ENCODE measurements around the gene PTPRJ.

Gene PTPRJ

GRCh38 chr11:48058788-48059187 lies 78.4 kb downstream of the PTPRJ start:
- H3K27ac ChIP-seq, result no peak overlapping the region
- H3K36me3 ChIP-seq, result no peaks in the 10 kb centered on the region
- no peak overlapping the region for H3K4me3 ChIP-seq (ENCODE audit: low read depth, low read length)
- TF ChIP-seq, protein P1, sequence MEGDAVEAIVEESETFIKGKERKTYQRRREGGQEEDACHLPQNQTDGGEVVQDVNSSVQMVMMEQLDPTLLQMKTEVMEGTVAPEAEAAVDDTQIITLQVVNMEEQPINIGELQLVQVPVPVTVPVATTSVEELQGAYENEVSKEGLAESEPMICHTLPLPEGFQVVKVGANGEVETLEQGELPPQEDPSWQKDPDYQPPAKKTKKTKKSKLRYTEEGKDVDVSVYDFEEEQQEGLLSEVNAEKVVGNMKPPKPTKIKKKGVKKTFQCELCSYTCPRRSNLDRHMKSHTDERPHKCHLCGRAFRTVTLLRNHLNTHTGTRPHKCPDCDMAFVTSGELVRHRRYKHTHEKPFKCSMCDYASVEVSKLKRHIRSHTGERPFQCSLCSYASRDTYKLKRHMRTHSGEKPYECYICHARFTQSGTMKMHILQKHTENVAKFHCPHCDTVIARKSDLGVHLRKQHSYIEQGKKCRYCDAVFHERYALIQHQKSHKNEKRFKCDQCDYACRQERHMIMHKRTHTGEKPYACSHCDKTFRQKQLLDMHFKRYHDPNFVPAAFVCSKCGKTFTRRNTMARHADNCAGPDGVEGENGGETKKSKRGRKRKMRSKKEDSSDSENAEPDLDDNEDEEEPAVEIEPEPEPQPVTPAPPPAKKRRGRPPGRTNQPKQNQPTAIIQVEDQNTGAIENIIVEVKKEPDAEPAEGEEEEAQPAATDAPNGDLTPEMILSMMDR (IDR thresholded peaks at IDR 0.05; ENCODE audit: low read depth, low read length), result no peak
- H3K9me3 ChIP-seq (ENCODE audit: severe bottlenecking), result no peaks in the 10 kb centered on the region
- DNase-seq, result no peak
- H3K27me3 ChIP-seq (ENCODE audit: insufficient read depth, low read depth, severe bottlenecking), result no peaks in the 10 kb centered on the region

DNA sequence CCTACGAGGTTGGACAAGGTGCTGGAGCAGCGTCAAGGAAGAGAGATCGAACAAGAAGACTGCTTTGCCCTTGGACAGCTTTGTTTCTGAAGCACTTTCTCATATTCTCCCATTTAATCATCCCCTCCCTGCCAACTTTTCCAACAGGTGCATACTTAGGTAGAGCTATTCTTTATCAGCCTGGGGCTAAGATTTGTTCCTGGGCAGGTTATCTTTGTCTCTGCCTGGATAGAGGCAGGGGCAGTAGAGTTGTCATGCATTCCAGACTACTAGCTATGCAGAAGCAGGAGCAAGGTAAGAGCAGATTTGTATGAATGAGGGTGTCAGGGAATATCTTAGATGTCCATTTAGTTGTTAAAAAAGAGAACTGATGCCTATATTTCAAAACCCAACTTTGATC lies 82.3 kb downstream of the PTPRJ start:
- Histone ChIP-seq H3K4me3 (ENCODE audit: low read depth, low read length) (no peak overlapping the region), H3K27ac (no peak overlapping the region), H3K36me3 (no peaks in the 10 kb centered on the region), H3K9me3 (ENCODE audit: severe bottlenecking) (no peaks in the 10 kb centered on the region), H3K27me3 (ENCODE audit: insufficient read depth, low read depth, severe bottlenecking) (no peaks in the 10 kb centered on the region)
- DNase-seq, result no peak
- TF ChIP-seq, protein P1 (IDR thresholded peaks at IDR 0.05; ENCODE audit: low read depth, low read length), result no peak

- TF ChIP-seq, protein P1 (IDR thresholded peaks at IDR 0.05; ENCODE audit: low read depth, low read length), result no peak
- Histone ChIP-seq H3K36me3 (no peaks in the 10 kb centered on the region), H3K9me3 (ENCODE audit: severe bottlenecking) (no peaks in the 10 kb centered on the region), H3K4me3 (ENCODE audit: low read depth, low read length) (no peak overlapping the region), H3K27ac (no peak overlapping the region), H3K27me3 (ENCODE audit: insufficient read depth, low read depth, severe bottlenecking) (no peaks in the 10 kb centered on the region)
- no peak for DNase-seq
Measured at GRCh38 chr11:48063424-48063978, 83.1 kb downstream of the PTPRJ start.

- Histone ChIP-seq H3K27me3 (ENCODE audit: insufficient read depth, low read depth, severe bottlenecking) (no peaks in the 10 kb centered on the region), H3K4me3 (ENCODE audit: low read depth, low read length) (no peak overlapping the region), H3K27ac (no peak overlapping the region), H3K36me3 (no peaks in the 10 kb centered on the region), H3K9me3 (ENCODE audit: severe bottlenecking) (no peaks in the 10 kb centered on the region)
- TF ChIP-seq, protein P1 (IDR thresholded peaks at IDR 0.05; ENCODE audit: low read depth, low read length), result no peak
- DNase-seq, result no peak
Measured at GRCh38 chr11:48064306-48064705, 83.9 kb downstream of the PTPRJ start.

DNA sequence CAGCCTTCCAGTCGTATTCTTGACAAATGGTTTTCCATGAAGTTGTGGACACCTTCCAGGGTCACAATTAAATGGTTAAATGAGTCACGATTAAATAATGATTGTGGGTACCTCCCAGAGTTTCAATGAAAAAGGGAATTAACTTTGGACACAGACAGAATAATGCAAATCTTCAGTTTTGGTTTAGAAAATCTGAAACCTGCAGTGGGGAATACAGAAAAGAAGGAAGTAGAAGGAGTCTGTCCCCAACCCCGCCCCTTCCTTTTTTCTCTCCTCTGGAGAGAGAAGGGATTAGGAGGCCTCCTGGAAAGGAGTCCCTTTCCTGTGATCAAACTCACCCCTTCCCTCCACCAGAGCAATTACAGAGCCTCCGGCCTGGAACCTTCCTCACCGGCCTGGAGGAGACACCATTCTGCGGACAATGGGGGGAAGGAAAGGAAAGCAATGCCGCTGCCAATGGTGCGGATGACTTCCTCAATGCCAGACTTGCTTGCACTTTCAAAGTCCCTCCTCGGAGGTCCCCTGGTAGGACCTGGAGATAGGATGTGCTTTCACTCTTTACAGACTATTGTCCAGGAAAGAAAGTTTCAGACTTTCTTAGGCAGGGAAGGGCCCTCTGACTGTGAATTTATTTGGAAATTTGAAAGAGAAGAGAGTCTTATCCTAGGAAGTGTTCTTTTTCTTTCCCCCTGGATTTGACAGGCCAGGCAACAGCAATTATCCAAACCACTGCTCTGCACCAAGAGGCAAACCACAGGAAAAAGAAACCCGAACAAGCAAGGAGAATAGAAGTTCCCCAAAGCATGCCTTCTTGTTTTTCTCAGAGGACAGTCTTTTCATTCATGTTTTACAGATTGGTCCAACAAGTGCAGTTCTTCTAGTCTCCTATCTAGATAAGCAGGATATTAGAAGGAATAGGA lies 86.8 kb downstream of the PTPRJ start:
- Histone ChIP-seq H3K9me3 (ENCODE audit: severe bottlenecking) (no peaks in the 10 kb centered on the region), H3K27me3 (ENCODE audit: insufficient read depth, low read depth, severe bottlenecking) (no peaks in the 10 kb centered on the region), H3K4me3 (ENCODE audit: low read depth, low read length) (no peak overlapping the region), H3K36me3 (no peaks in the 10 kb centered on the region), H3K27ac (no peak overlapping the region)
- TF ChIP-seq, protein P1 (IDR thresholded peaks at IDR 0.05; ENCODE audit: low read depth, low read length), result no peak
- no peak for DNase-seq

All from WERI-Rb-1 (cell line).